ENCODE measurements around the gene EIF2B2.

Gene EIF2B2

GRCh38 chr14:74979029-74979428, 23.7 kb upstream of the EIF2B2 start:
- Mint-ChIP-seq H3K36me3 (ENCODE audit: low read depth) (no peaks in the 10 kb centered on the region), H3K27me3 (ENCODE audit: low read depth, poor library complexity) (peaks cover 18% of the 10 kb centered on the region), H3K4me1 (peaks cover 92% of the 10 kb centered on the region), H3K27ac (no peak overlapping the region), H3K4me3 (no peak overlapping the region), H3K9me3 (no peaks in the 10 kb centered on the region)
- DNase-seq = no peak
- no peak for TF ChIP-seq CTCF (IDR thresholded peaks at IDR 0.05)

GRCh38 chr14:74979442-74980397, 23.0 kb upstream of the EIF2B2 start:
- no peaks in the 10 kb centered on the region for H3K36me3 Mint-ChIP-seq (ENCODE audit: low read depth)
- peak; percentile 37 for DNase-seq
- peaks cover 92% of the 10 kb centered on the region for H3K4me1 Mint-ChIP-seq
- TF ChIP-seq CTCF (IDR thresholded peaks at IDR 0.05) = no peak
- H3K27me3 Mint-ChIP-seq (ENCODE audit: low read depth, poor library complexity) = peaks cover 21% of the 10 kb centered on the region
- H3K27ac Mint-ChIP-seq = peak overlapping the region; percentile 80
- no peaks in the 10 kb centered on the region for H3K9me3 Mint-ChIP-seq
- no peak overlapping the region for H3K4me3 Mint-ChIP-seq

- Mint-ChIP-seq H3K36me3 (ENCODE audit: low read depth) (no peaks in the 10 kb centered on the region), H3K9me3 (no peaks in the 10 kb centered on the region)
These were observed 22.4 kb upstream of the EIF2B2 start for GRCh38 chr14:74980398-74980730.

GRCh38 chr14:74980731-74981461, 21.8 kb upstream of the EIF2B2 start:
- no peak for TF ChIP-seq CTCF (IDR thresholded peaks at IDR 0.05)
- DNase-seq = peak; percentile 73
- peaks cover 20% of the 10 kb centered on the region for H3K27me3 Mint-ChIP-seq (ENCODE audit: low read depth, poor library complexity)

More at GRCh38 chr14:74980398-74980730, 22.4 kb upstream of the EIF2B2 start:
- Mint-ChIP-seq H3K4me3 (peak overlapping the region; percentile 18), H3K27me3 (ENCODE audit: low read depth, poor library complexity) (peaks cover 23% of the 10 kb centered on the region), H3K27ac (peak overlapping the region; percentile 78), H3K4me1 (peaks cover 97% of the 10 kb centered on the region)
- no peak for DNase-seq
- TF ChIP-seq CTCF (IDR thresholded peaks at IDR 0.05) = no peak

GRCh38 chr14:74981462-74981782, 21.3 kb upstream of the EIF2B2 start:
- no peak for DNase-seq
- H3K27me3 Mint-ChIP-seq (ENCODE audit: low read depth, poor library complexity) = peaks cover 16% of the 10 kb centered on the region
- H3K9me3 Mint-ChIP-seq = no peaks in the 10 kb centered on the region
- no peak for TF ChIP-seq CTCF (IDR thresholded peaks at IDR 0.05)
- H3K4me3 Mint-ChIP-seq = no peak overlapping the region
- no peak overlapping the region for H3K27ac Mint-ChIP-seq
- peaks cover 92% of the 10 kb centered on the region for H3K4me1 Mint-ChIP-seq
- no peaks in the 10 kb centered on the region for H3K36me3 Mint-ChIP-seq (ENCODE audit: low read depth)

More at GRCh38 chr14:74980731-74981461, 21.8 kb upstream of the EIF2B2 start:
- Mint-ChIP-seq H3K4me1 (peaks cover 97% of the 10 kb centered on the region), H3K4me3 (peak overlapping the region; percentile 18), H3K9me3 (no peaks in the 10 kb centered on the region), H3K36me3 (ENCODE audit: low read depth) (no peaks in the 10 kb centered on the region), H3K27ac (peak overlapping the region; percentile 78)

All from nephron progenitor cell (in vitro differentiated cells).